SK-MEL-5 (cell line): ENCODE data around the gene BAZ1B. TPM values are rescaled to one million over a fixed set of nuclear protein-coding genes. Genes with fewer than 3 reads are reported as not detected.
"Not testable (repeated sequence)": the region's sequence is repeated elsewhere in the genome, so short reads cannot be mapped to it uniquely, and the experiment has no call there.

Source experiments
- DNase-seq: peaks from one replicate; pipeline ENCODE4 v3.0.0-alpha.2; 2016; ENCODE audit warnings: low read depth, low spot score
- in situ Hi-C: cut with HindIII; loops from 2 replicates; pipeline ENCODE4 v1.10.0; 2016; ENCODE audit warnings: low sequenced_read_pairs, high pct_unique_total_duplicates, low pct_unique_long_range_greater_than_20kb
- polyA plus RNA-seq, 2 experiments: library from polyadenylated mRNA; depleted of rRNA; stranded (reverse); fragments of >200 nt; gene quantifications; 2 replicates each; pipeline ENCODE4 v1.2.3, GENCODE V29; 2015
- total RNA-seq: library from RNA; depleted of rRNA; stranded (reverse); fragments of >200 nt; shearing (Covaris generic); gene quantifications from 2 replicates; pipeline ENCODE4 v1.2.3, GENCODE V29; 2014; rRNA removed

Gene BAZ1B
- total RNA-seq = 71.4 and 79.5 TPM in 2 replicates
- 56.8 and 79.0 TPM in 2 replicates for polyA plus RNA-seq (2015; cell fraction: cytosol; rRNA removed)
- 40.7 and 48.4 TPM in 2 replicates for polyA plus RNA-seq (2015; cell fraction: nucleus; rRNA removed)

- in situ Hi-C loops = no loop called here
These were observed at the start of gene BAZ1B for GRCh38 chr7:73522105-73522872. TSS of gene BAZ1B (minus strand) at chr7:73522293. CDS start at chr7:73521933, 360 bp downstream.

GRCh38 chr7:73570977-73571376 is 48.9 kb upstream of the BAZ1B start:
- in situ Hi-C loops = no loop called here
- DNase-seq = no peak

More at GRCh38 chr7:73522105-73522872, at the start of gene BAZ1B:
- DNase-seq = peak; percentile 99

GRCh38 chr7:73570521-73570920 is 48.4 kb upstream of the BAZ1B start:
- DNase-seq = no peak
- in situ Hi-C loops = no loop called here

DNA sequence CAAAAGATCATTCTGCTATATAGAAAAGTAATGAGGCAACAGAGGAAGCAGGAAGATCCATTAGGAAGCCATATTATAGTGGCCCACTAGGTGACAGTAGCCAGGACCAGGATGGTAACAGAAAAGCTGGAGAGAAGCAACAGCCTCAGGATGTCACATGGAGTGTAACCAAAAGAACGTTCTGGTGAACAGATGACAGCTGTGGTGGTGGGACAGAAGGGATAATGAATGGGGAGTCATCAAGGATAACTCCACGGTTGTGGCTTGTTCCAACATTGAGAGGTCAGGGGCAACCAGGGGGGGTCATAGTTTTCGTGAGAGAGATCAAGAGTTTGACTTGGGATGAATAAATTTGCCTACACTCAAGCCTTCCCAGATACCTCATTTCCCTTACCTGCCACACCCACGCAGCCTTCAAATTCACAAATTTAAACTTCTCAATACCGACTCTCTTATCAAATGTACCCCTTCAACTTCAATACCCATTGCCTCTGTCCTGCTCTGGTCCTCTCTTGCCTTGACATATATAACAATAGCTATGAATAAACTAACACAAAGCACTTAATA is 47.0 kb upstream of the BAZ1B start:
- in situ Hi-C loops = no loop called here
- no peak for DNase-seq

DNA sequence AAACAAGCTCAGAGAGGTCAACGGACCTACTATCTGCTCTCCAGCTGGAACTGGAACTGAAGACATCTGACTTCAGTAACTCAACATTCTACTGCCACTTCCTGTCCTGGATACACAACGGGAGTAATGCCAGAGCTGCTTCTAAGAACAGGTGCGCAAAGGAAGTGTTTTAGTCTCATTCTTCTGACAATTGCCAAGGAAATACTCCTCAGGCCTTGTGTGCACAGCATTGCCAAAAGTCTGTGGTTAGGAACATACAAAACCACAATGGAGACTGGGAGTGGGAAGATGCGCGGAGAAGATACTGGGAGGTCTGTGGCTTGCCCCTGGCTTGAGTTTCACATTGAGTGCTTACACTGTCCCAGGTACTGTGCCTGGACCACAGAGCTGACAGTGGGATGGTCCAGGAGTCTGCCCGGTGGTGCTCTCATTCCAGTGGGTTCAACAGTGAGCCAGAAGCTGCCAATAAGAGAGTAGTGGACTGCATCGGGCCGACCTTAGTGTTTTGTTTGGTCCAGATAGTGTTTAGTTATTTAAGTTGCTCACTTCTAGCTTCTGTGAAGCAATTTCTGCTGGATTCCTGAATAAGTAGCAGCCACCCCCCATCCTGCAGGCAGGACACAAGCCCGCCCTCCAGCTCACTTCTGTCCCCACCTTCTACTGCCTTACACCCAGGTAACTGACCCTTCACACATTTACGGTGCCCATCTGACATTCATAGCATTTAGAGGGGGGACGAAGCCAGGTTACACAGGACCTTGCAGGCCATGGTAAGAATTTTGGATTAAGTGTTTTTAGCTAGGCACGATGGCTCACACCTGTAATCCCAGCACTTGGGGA is 46.0 kb upstream of the BAZ1B start:
- in situ Hi-C loops = no loop called here
- no peak for DNase-seq

GRCh38 chr7:73567140-73567539 is 45.0 kb upstream of the BAZ1B start:
- in situ Hi-C loops = no loop called here
- DNase-seq = no peak

DNA sequence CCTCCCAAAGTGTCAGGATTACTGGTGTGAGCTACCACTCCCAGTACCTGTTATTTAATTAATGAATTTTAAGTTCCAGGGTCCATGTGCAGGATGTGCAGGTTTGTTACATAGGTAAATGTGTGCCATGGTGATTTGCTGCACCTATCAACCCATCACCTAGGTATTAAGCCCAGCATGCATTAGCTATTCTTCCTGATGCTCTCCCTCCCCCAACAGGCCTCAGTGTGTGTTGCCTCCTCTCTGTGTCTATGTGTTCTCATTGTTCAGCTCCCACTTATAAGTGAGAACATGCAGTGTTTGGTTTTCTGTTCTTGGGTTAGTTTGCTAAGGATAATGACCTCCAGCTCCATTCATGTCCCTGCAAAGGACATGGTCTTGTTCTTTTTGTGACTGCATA is 44.3 kb upstream of the BAZ1B start:
- DNase-seq, in situ Hi-C loops: not testable (repeated sequence)

DNA sequence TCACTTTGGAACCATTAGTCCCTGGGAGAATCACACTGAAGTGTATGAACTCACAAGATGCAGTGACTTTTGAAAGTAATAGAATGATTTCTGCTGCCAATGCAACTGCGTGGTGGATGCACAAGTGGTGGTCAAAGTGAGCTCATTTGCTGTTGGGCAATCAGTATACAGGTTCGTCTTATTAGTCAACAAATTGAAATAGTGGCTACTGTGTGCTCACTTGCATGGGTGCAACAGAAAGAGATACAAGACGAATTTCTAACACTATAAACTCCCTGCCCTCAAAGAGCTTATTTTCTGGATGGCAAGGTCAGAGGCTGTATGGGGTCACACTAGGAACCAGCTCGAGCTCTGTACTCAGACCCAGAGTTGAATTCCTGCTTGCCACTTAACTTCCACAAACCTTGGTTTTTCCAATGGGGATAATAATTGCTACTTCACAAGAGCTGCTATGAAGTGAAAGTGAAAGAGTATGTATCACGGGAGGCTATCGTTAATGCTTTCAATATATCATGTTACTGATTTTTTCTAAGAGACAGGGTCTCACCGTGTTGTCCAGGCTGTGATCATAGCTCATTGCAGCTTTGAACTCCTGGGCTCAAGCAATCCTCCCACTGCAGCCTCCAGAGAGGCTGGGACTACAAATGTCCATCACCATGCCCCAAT is 43.7 kb upstream of the BAZ1B start:
- in situ Hi-C loops = no loop called here
- no peak for DNase-seq

DNA sequence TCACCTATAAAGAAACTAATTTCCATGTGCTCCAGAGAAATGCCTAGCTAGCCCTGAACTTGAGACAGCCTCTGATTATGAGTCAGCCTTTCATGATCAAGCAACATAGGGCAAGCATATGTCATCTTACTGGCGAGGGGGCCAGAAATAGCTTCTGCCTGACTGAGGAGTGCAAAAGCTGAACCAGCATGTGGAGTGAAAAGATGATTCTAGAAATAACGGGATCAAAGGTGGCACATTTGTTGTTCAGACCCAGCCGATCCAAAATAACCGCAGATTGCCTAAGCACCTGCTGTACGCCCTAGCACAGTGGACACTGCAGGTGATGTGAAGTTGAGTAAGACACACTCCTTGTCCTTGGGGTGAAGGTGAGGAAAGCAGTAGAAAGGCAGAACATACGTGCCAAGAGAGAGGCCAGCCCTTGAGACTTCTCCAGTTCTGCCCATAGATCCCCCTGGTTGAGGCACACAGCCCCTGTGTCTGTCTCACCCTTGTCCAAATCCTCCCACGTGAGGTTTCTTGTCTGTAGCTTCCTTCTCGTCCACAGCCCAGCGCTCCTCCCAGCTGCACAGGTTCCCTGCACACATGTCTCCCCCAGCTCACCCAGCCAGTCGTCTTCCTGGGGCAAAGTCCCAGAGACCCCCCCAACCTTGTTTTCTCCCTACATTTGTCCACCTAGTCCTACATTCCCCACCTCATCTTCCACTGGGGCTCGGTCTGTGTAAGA is 38.2 kb upstream of the BAZ1B start:
- in situ Hi-C loops = no loop called here
- peak; percentile 74 for DNase-seq

DNA sequence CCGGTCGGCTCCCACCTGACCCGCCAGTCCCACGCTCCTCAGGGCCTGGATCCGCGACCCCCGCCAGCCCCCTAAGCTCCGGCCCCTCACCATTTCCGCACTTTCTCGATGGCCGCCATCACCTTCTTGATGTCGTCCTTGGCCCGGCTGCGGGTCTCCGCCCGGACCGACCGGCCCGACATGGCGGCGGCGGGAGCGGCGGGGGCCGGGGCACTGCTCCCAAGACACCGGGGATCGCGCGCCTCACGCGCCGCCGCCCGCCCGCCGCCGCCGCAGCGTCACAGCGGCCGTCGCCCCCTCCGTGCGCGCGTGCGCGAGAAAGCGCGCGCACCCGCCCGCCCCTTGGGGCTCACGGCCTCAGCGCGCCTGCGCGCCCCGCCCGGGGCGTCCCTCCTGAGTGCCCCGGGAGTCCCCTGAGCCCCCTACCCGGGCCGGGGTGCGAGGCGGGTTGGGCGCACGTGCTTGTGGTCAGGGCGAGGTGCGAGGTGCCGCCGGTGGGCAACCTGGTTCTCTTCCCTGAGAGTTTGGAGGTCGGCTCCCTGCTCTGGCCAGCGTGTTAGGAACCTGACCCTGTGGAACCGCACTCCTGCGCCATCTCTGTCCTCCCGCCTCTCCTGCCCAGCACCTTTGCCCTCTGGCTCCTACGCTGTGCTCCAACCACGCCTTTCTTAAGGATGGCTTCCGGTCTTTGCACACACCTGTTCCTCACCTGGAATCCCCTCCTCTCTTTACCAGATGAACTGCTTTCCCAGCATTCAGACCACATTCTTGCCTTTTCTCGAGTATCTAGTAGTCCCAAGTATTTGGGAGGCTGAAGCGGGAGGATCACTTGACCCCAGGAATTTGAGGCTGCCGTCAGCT is 35.5 kb upstream of the BAZ1B start, which contains the start of gene BCL7B:
TSS of gene BCL7B (minus strand) at position 294 of the 861 bp plus-strand sequence. CDS start at position 182, 112 bp downstream.
- DNase-seq = peak; percentile 75
- in situ Hi-C loops = no loop called here

DNA sequence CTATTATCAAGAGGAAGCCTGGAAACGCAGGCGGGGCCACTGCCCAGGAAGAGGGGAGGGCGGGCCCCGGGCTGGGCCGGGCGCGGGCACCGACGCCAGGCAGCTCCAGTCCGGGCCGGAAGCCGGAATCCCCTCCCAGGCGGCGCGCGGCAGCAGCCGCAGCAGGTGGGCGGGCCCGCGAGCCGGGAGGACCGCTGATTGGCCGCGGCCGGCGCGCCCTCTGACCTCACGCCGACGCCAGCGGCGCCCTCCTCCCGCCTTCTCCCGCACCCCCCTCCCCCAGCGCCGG is 35.0 kb upstream of the BAZ1B start:
- DNase-seq = peak; percentile 95
- in situ Hi-C loops = no loop called here

DNA sequence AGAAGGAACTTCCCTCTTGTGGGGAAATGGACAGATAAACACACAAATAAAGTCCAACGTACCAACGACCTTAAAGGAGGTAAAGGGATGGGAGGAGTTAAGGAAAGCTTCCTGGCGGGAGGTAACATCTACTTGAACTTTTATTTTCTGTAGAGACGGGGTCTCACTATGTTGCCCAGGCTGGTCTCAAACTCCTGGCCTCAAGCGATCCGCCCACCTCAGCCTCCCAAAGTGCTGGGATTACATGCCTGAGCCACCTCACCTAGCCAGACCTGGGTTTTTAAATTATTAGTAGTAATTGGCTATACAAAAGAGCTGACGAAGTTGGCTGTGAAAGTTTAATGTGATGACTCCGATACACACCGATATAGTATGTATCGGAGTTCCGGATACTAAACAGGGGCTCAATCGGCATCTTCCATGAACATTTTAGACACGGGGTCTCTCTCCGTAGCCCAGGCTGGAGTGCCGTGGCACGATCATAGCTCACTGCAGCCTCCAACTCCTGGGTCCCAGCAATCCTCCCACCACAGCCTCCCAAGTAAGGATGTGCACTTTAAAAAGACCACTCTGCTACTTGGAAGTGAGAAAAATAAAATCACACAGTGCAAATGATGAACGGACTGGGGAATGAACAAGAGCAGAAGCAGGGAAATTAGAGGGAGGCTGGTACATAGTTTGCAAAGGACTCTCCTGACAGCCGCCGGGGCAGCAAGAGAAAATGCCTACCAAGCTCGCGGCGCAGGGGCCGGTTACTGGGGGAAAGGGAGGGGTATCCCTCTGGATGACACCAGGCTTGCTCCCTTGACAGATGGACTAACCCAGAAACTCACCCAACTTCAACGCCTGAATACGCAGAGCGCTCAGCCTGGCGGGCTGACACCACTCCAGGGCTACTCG is 34.4 kb upstream of the BAZ1B start:
- in situ Hi-C loops = no loop called here
- no peak for DNase-seq

DNA sequence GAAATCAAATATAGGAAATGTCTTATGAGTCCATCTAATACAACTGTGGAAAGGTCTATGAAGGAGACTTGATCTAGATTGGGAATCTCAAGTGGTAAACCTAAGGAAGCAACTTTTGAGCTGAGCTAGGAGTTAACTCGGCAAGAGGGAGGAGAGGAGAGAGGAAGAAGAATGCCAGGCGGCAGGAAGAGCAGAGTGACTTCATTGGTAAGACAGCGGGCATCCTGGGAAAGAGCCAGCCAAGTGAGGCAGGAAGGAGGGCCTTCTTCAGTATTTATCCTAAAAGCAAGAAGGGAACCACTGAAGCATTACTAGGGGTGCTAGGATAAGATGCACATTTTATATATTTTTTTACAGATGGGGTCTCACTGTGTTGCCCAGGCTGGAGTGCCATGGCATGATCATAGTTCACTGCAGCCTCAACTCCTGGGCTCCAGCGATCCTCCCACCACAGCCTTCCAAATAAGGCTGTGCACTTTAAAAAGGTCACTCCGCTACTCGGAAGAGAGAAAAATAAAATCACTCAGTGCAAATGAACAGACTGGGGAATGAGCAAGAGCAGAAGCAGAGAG is 33.4 kb upstream of the BAZ1B start:
- no peak for DNase-seq
- in situ Hi-C loops = no loop called here

GRCh38 chr7:73550093-73550492 is 28.0 kb upstream of the BAZ1B start:
- in situ Hi-C loops, DNase-seq: not testable (repeated sequence)

GRCh38 chr7:73549176-73549575 is 27.1 kb upstream of the BAZ1B start:
- in situ Hi-C loops = no loop called here

More at GRCh38 chr7:73549176-73549575, 27.1 kb upstream of the BAZ1B start:
- DNase-seq = no peak
